HuH-7 (cell line): ENCODE measurements around the gene OXNAD1.

ENCODE experiments used
- DNase-seq: peaks from one replicate; pipeline ENCODE4 v3.0.0; 2011; ENCODE audit warnings: low spot score

OXNAD1 gene

GRCh38 chr3:16329036-16329825 is 64.2 kb downstream of the OXNAD1 start:
- DNase-seq, result no peak

GRCh38 chr3:16329826-16330129 is 64.8 kb downstream of the OXNAD1 start:
- no peak for DNase-seq

- DNase-seq, result no peak
Observed at GRCh38 chr3:16330351-16330750, 65.3 kb downstream of the OXNAD1 start.

GRCh38 chr3:16331319-16331883 is 66.4 kb downstream of the OXNAD1 start:
- no peak for DNase-seq

DNA sequence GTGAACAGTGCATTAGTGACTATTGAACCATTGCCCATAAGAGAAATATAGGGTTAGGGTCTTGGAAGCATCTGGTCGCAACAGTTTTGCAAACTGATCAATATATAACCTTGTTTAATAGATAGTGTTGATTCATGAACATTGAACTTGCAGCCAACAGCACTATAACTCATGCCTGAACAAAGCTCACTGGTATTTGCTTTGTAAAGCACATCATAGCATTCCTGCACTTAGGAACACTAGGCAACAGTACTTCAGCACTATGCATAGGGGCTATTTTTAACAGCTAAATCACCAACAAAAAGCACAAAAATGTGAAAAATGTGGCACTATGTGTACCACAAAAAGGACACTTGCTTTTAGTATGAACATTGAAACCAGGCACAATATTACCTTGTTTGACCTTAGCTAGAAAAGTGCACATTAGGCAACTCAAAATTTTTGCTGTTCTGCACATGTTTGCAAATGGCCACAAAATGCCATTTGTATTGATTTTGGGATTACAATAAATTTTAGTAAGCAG is 68.0 kb downstream of the OXNAD1 start:
- no peak for DNase-seq

DNA sequence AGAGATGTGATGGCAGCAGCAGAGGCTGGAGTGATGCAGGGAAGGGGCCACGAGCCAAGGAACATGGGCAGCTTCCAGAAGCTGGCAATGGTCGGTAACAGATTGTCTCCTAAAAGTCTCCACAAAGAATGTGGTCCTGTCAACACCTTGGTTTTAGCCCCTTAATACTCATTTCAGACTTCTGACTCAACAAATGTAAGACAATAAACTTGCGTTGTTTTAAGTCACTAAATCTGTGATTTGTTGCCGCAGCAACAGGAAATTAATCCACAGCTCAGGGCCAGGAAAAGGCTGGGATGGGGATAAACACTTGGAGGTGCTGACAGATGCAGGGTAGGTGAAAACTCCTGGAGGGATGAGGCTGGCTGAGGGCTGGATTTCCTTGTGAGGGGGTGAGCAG is 69.9 kb downstream of the OXNAD1 start:
- DNase-seq, result no peak

DNA sequence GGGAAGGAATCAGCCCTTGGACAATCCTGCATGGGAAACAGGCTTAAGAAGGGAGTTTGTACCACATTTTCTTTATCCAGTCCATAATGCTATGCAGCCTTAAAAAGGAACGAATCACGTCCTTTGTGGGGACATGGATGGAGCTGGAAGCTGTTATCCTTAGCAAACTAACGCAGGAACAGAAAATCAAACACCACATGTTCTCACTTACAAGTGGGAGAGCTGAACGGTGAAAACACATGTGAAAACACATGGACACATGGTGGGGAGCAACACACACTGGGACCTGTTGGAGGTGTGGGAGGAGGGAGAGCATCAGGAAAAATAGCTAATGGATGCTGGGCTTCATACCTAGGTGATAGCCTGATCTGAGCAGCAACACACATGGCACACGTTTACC is 70.3 kb downstream of the OXNAD1 start:
- DNase-seq, result no peak

DNA sequence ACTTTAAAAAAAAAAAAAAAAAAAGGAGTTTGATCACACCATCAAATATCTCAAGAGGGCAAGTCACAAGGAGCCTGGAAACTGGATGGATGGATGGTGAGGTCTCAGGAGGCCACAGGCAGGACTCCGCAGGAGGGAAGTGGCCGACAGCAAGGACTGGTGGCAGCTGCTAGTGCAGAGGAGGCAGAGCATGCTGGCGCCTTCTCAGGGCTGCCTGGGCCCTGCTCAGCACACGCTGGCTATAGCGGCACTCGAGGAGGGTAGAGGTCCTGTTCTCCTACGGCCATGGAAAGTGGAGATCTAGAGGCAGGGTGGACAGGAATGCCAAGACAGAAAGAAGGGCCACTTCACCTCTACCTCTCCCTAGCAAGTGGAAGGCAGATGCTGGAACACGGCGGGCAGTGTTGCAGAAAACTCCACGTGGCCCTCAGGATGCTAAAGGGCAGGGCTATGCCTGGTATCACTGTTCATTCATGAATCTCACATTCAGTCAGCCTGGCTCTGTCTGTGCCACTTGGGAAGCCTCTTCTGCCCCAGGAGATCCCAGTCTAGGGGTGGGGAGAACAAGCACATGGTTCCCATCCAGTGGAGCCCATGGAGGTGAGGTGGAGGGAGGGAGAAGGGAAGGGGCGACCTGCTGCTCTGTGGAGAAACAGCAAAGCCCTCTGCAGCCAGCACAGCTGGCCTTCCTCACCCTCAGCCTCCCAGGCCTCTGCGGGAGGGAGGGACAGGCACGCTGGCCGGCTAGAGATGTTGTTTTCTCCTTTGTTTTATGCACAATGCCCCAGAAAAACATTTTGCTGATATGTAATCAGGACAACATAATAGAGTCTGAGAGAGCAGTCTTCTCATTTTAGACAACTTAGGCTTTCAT is 71.0 kb downstream of the OXNAD1 start:
- DNase-seq, result no peak

DNA sequence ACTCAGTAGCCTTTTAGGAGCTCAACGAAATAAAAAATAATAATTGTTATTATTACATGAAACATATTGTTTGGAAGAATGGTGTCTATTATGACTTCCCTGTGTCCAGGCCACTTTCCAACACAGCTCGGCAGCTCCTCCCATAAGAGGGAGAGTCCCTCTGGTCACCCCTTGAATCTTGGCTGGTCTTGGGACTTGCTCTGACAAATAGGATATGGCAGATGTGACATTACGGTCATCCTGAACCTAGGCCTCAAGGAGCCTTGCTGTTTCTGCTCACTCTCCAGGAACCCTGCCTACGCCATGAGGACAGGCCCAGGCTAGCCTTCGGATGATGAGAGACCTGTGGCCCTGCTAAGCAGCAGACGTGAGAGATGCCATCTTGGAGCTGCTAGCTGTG is 71.8 kb downstream of the OXNAD1 start:
- DNase-seq, result no peak

DNA sequence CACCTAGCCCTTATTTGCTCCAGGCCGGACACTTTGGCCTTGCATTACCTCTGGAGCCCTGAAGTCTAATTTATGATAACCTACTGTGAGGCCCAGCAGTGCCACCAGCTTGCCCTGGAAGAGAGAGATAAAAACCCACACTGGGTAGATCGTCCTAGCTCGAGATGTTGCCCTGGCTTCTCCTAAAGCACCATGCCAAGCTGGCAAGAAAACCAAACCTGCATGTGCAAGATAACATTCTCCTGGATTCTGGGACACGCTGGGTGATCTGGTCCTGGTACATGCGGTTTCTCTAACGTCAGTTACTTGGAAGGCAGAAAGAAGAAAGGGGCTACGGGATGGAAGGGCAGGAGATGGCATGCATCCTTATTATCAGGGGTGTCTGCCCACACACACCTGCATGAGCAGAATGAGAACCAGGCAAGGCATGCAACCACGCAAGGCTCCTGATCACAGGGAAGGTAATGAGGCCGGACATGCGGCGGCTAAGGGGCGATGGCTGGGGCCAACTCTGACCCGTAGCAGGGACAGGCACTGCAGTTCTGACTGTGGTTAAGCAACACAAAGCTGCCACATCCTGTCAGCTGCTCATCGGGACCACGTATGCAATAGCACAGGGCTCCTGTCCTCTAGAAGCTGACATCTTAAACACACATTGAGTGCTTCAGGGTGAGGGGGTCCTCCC is 73.0 kb downstream of the OXNAD1 start:
- DNase-seq, result no peak

GRCh38 chr3:16338999-16339398 is 74.0 kb downstream of the OXNAD1 start:
- no peak for DNase-seq

- DNase-seq, result no peak
Observed at GRCh38 chr3:16343101-16343500, 78.1 kb downstream of the OXNAD1 start.

DNA sequence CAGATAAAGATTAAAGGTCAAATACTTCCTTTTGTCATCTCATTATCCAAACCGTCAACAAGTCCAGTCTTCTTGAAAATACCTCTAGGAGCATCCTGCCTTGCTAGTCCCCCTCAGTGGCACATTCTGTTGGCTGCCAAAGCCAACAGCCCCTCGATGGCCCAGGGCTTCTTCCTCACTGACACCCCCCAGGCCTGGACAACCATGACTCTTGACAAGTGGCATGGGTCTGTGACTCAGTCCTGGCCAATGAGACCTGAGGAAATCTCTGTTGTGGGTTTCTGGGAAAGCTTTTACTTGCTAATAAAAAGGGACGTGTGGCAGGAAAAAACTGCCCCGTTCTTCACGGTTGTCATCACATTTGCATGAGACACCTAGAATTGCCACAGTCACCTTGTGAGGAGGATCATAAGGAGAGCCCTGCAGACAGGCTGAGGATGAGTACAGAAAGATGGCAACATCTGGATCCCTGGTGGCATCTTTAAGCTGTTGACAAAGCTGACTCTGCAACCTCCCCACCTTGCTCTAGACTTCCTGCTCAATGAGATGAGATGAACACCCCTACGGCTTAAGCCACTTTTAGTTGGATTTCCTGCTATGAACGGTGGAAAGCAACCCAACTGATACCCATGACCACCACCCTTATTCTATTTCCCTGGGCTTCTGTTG is 81.5 kb downstream of the OXNAD1 start:
- no peak for DNase-seq

DNA sequence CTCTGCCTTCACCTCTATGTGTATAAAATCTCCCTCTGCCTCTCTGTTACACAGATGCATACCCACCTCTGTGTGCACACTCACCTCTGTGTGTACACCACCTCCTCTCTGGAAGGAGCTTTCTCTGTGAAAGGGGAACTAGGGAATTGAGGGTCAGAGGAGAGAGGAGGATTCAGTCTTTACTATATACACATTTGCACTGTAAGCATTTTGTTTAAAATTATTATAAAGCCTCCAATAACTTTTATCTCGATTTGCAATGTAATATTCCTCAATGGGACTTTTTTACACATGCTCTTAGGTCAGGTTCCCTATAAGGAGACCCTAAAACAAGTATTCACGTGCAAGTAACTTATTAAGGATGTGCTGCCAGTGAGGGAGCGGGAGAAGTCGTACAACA is 82.5 kb downstream of the OXNAD1 start:
- DNase-seq, result no peak

DNA sequence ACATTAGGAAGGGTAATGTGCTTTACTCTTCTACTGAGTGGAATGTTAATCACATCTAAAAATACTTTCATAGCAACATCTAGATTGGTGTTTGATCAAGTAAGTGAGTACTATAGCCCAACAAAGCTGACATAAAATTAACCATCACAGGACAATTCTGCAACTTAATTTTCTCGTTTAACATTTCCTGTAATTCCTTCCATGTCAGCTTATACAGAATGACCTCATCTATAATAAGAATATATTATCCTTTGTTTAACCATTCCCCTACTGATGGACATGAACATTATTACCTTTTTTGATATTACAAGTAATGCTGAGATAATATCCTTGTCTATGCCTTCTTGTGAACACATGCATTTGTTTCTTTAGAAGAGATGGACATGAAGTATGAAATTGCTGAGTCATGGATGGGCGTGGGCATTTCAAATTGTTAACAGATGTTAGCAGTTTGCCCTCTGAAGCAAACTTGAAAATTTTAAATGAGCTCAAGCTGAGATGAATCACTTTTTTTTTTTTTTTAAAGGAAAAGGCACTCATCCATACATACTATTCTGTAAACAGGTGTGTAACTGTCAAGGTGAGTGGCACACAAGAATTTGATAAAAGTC is 85.1 kb downstream of the OXNAD1 start:
- no peak for DNase-seq

GRCh38 chr3:16350597-16351318 is 85.7 kb downstream of the OXNAD1 start:
- no peak for DNase-seq

DNA sequence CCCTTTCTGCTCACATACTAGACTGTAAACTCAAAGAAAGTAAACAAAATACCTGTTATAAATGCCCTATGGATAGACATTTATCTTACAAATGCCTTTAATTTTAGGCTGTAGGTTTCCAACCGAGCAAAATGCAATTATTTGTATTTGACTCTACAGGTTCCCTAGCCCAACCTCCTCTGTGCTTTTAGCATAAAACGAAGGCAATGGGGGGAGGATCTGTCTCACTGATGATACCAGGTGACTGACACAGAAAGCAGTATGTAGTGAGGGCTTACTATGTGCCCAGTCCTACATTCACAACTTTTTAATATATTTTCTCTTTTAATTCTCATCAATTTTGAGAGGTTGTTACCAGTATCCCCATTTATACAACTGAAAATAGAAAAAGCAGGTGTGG is 87.4 kb downstream of the OXNAD1 start:
- DNase-seq, result no peak

GRCh38 chr3:16354291-16354690 is 89.3 kb downstream of the OXNAD1 start:
- no peak for DNase-seq
